ENCODE measurements around the gene RPP25L.

DNA sequence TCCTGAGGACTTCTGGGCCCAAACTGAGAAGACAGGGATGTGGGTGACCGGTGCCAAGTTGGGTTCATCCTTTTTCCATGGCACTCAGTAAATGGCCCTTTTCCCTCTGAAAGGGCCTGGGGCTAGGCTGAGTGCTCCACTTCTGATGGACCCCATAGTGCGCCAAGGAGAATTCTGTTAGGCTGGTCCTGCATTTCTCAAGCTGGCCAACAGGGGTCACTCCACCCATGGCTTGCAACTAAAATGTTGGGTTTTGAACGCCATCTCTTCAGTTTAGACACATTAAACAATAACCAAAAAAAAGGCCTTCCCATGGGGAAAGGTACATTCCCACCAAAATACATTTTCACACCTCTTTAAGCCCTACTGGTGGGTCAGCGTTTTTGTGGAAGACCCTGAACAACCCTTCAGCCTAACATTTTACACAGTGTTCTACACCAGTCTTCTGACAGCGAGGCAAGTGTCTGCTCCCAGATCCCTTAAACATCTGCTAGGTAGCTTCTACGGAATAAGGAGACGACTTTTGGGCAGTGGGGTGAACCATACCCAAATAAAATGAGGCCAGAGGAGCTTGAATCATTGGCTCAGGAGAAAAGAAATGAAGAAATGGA lies 49.7 kb downstream of the RPP25L start:
- peak in 2 of 6 experiments; percentile 27 to 28 for TF ChIP-seq CTCF (IDR thresholded peaks at IDR 0.05)
- TF ChIP-seq POLR2A (IDR thresholded peaks at IDR 0.05) = no peak
